Suprapubic skin (tissue), 3 donors: ENCODE data around the gene UGT2A1.

Experiments used
- EP300 ChIP-seq: sonication (generic); formaldehyde crosslinking; IDR thresholded peaks from one replicate; pipeline ENCODE4 v1.6.1; 2017; ENCODE audit warnings: antibody characterized with exemption
- TF ChIP-seq, protein P1 (sequence below), 2 donors: fragments of 200-600 bp in 1 of 2; fragments of 450-650 bp in 1 of 2; sonication (generic) in 1 of 2; IDR thresholded peaks; one replicate each; pipeline ENCODE4 v1.5.1; 2016 to 2019; ENCODE audit warnings: antibody characterized with exemption in 2 of 2, mild to moderate bottlenecking in 1 of 2, moderate library complexity in 1 of 2

DNA sequence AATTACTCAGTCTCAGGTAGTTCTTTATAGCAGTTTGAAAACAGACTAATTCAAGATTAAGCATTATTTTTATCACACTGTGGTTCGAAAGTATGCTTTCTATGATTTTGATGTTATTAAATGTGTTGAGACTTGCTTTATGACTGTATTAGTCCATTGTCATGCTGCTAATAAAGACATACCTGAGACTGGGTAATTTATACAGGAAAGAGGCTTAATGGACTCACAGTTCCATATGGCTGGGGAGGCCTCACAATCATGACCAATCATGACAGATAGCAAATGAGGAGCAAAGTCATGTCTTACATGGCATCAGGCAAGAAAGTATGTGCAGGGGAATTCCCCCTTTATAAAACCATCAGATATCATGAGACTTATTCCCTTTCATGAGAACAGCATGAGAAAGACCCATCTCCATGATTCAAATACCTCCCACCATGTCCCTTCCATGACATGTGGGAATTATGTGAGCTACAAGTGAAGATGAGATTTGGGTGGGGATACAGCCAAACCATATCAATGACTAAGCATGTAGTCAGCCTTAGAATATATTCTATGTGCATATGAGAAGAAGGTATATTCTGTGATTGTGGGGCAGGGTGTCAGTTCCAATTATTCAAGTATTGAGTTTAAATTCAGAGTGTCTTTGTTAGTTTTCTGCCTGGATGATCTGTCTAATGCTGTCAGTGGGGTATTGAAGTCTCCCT lies 44.6 kb upstream of the UGT2A1 start:
- TF ChIP-seq, protein P1, sequence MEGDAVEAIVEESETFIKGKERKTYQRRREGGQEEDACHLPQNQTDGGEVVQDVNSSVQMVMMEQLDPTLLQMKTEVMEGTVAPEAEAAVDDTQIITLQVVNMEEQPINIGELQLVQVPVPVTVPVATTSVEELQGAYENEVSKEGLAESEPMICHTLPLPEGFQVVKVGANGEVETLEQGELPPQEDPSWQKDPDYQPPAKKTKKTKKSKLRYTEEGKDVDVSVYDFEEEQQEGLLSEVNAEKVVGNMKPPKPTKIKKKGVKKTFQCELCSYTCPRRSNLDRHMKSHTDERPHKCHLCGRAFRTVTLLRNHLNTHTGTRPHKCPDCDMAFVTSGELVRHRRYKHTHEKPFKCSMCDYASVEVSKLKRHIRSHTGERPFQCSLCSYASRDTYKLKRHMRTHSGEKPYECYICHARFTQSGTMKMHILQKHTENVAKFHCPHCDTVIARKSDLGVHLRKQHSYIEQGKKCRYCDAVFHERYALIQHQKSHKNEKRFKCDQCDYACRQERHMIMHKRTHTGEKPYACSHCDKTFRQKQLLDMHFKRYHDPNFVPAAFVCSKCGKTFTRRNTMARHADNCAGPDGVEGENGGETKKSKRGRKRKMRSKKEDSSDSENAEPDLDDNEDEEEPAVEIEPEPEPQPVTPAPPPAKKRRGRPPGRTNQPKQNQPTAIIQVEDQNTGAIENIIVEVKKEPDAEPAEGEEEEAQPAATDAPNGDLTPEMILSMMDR (IDR thresholded peaks at IDR 0.05): no peak
- TF ChIP-seq EP300: no peak
